Ramos (cell line): ENCODE measurements around the gene TRIP10.
"Not testable (repeated sequence)": the region's sequence is repeated elsewhere in the genome, so short reads cannot be mapped to it uniquely, and the experiment has no call there.

Source experiments
- in situ Hi-C: fragments of 300-500 bp; cut with MboI; formaldehyde crosslinking; loops from one replicate; pipeline ENCODE4 v1.14.3; 2022; ENCODE audit warnings: low sequenced_read_pairs; ENCODE audit not compliant: unreplicated experiment

TRIP10 gene

GRCh38 chr19:6762253-6762797 lies 22.8 kb downstream of the TRIP10 start:
- in situ Hi-C loops = not testable (repeated sequence)

DNA sequence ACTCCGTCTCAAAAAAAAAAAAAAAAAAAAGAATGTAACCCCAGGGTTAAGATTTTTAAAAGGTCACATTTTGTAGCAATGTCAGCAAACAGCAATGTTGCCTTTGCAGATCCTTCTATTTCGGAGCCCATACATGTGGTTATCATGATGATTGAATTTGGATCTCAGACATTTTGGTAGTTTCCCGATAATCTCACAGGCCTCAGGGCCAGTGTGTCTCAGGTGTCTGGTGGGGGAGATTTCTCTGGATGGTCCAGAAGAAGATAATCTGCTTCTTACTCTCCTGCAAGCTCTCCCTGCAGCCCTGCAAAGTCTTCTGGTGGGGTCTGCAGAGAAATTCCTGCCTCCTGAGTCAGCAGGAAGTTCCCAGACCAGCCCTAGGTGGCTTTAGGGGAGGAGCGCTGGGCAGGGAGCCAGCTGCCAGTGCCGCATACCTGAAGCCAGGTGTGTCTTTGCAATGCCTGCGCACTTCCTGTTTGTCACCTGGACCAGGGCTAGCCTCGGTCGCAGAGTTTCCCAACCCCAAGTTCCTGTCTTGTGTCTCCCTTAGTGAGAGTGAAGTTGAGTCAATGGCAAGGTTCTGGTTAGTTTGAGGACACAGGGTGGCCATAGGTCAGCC lies 26.4 kb downstream of the TRIP10 start:
- in situ Hi-C loops = no loop called here

GRCh38 chr19:6766357-6767080 lies 27.0 kb downstream of the TRIP10 start:
- in situ Hi-C loops = no loop called here

DNA sequence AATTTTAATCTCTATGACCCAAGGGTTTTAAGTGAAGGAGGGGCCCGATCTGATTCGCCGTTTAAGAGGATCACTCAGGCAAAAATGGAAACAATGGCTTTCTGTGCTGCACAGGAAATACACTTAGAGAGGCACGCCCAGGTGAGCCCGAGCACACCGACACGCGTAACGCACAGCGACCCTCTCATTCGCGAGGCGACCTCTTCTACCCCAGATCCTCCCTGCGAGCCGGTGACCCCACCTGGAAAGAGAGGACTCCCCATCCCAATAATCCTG lies 27.5 kb downstream of the TRIP10 start:
- in situ Hi-C loops = no loop called here

- in situ Hi-C loops = no loop called here
Observed at GRCh38 chr19:6767357-6768235, 28.1 kb downstream of the TRIP10 start, which contains the start of gene SH2D3A. TSS of gene SH2D3A (minus strand) at chr19:6767435. CDS start at chr19:6763748, 3,687 bp downstream.

GRCh38 chr19:6768236-6768785 lies 28.8 kb downstream of the TRIP10 start:
- in situ Hi-C loops = no loop called here

- in situ Hi-C loops = no loop called here
Observed at GRCh38 chr19:6769006-6769619, 29.6 kb downstream of the TRIP10 start.

DNA sequence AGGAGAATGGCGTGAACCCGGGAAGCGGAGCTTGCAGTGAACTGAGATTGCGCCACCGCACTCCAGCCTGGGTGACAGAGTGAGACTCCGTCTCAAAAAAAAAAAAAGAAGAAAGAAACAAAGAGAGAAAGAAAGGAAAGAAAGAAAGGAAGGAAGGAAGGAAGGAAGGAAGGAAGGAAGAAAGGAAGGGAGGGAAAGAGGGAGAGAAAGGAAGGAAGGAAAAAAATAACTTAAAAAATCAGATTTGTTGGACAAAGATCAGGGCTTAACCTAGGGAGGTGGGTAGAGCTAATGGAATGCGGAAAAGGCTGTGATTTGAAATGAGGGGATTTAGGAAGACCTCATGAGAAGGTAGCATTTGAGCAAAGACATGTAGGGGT lies 32.2 kb downstream of the TRIP10 start:
- in situ Hi-C loops = not testable (repeated sequence)

- in situ Hi-C loops = no loop called here
Observed at GRCh38 chr19:6772028-6772865, 32.8 kb downstream of the TRIP10 start, which contains the start of gene VAV1. TSS of gene VAV1 (plus strand) at chr19:6772708. CDS start at chr19:6772808, 100 bp downstream.

DNA sequence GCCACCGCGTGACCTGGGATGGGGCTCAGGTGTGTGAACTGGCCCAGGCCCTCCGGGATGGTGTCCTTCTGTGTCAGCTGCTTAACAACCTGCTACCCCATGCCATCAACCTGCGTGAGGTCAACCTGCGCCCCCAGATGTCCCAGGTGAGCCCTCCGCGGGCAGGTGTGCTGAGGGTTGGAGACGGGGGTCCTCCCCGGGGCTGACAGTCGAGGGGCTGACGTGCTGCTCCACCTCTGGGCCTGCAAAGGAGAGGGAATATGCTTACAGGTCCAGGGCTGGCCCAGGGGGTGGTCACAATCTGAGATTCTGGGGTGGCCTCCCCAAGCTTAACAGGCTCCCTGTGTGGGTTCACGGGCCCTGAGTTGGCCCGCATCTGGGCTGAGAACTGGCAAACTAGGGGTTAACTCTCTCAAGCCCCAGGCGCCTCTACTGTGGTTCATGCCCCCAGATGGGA lies 33.4 kb downstream of the TRIP10 start:
- in situ Hi-C loops = no loop called here

DNA sequence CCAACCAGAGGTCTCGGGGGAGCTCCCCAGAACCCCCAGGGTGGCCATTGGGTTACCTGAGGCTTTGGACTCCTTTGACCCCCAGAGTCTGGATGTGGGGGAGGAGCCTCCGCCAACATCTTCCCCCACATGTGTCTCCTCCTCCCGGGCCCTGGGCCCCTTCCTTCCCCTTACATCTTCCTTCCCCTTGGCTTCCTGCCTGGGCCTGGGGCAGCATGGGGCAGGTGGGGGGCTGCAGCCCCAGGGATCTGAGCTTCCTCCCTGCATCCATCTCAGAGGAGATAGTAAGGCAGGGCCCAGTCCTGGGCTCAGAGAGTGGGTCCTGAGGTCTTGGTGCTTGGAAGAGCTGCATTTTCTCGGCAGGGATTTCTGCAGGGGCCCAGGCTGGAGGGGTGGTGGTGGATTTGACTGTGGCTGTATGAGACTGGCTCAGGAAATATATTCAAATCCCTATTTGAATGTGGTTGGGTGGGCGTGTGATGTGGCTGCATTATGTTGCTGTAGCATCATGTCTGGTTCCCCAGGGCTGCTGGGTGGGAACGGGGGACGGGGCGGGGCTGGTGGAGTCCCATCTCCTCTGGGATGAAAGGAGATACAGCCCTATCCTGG lies 33.9 kb downstream of the TRIP10 start:
- in situ Hi-C loops = no loop called here

GRCh38 chr19:6774821-6775707 lies 35.6 kb downstream of the TRIP10 start:
- in situ Hi-C loops = no loop called here

GRCh38 chr19:6776045-6776444 lies 36.6 kb downstream of the TRIP10 start:
- in situ Hi-C loops = not testable (repeated sequence)

GRCh38 chr19:6776999-6777398 lies 37.5 kb downstream of the TRIP10 start:
- in situ Hi-C loops = no loop called here

DNA sequence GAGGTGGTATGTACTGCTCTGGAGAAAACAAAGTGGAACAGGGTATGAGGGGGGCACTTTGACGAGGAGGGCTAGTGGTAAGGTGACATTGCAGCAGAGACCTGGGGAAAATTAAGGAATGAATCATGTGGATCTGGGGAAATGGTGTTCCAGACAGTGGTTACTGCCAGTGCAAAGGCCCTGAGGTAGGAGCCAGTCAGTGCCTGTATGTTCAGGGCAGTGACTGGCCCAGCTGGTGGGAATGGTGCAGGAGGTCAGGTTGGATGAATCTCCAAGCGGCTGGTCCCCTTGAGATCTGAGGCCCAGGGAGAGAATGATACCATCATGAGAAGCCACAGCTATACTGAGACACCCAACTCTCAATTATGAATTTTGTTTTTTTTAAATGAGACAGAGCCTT lies 38.0 kb downstream of the TRIP10 start:
- in situ Hi-C loops = no loop called here

DNA sequence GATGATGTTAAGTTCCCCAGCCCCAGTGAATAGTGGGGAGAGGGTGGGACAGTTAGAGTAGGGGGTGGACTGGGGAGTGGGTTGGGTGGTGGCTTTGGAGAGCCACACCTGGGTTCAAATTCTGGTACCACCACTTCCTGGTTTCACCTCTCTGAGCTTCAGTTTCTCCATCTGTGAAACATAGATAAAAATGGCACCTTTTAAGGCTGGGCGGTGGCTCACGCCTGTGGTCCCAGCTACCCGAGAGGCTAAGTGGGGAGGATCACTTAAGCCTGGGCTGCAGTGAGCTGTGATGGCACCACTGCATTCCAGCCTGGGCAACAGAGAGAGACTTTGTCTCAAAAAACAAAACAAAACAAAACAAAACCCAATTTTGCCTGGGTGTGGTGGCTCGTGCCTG lies 38.9 kb downstream of the TRIP10 start:
- in situ Hi-C loops = no loop called here

- in situ Hi-C loops = no loop called here
Observed at GRCh38 chr19:6779206-6779605, 39.7 kb downstream of the TRIP10 start.

- in situ Hi-C loops = no loop called here
Observed at GRCh38 chr19:6787393-6787792, 47.9 kb downstream of the TRIP10 start.
